Prostate gland (tissue), 2 donors: ENCODE measurements around the gene PTN. TPM values are rescaled to one million over a fixed set of nuclear protein-coding genes. Genes with fewer than 3 reads are reported as not detected.

Experiments used
- DNase-seq: peaks from one replicate; pipeline ENCODE4 v3.0.0-alpha.2; 2019; ENCODE audit warnings: low spot score
- H3K27ac ChIP-seq, 2 donors: fragments of 200-600 bp; sonication (generic); 2 replicates each; pipeline ENCODE4 v1.5.1; 2017 to 2019
- H3K27me3 ChIP-seq: fragments of 200-600 bp; sonication (generic); replicated peaks from 2 replicates; pipeline ENCODE4 v1.5.1; 2019; ENCODE audit not compliant: insufficient read depth
- H3K36me3 ChIP-seq, 2 donors: fragments of 200-600 bp; sonication (generic); 1 replicate in 1 of 2; 2 replicates in 1 of 2; pipeline versions ENCODE4 v1.5.1 to v1.8.1; 2017 to 2019
- H3K4me1 ChIP-seq: fragments of 200-600 bp; sonication (generic); replicated peaks from 2 replicates; pipeline ENCODE4 v1.5.1; 2019
- H3K4me3 ChIP-seq, 2 donors: fragments of 200-600 bp; sonication (generic); 2 replicates each; pipeline ENCODE4 v1.5.1; 2017 to 2019
- H3K9me3 ChIP-seq: fragments of 200-600 bp; sonication (generic); 2 replicates; pipeline ENCODE4 v1.5.1; 2017
- POLR2A ChIP-seq: fragments of 450-650 bp; IDR thresholded peaks from one replicate; pipeline ENCODE4 v1.6.1; 2016; ENCODE audit warnings: antibody characterized with exemption, mild to moderate bottlenecking
- POLR2AphosphoS5 ChIP-seq: sonication (generic); formaldehyde crosslinking; IDR thresholded peaks from one replicate; pipeline ENCODE4 v1.6.1; 2017; ENCODE audit warnings: antibody characterized with exemption
- WGBS: methylation state at CpG from one replicate; pipeline ENCODE4 v1.1.5; 2018; 5-methylcytosine and 5-hydroxymethylcytosine counted together
- intact Hi-C: fragments of 100-400 bp; cut with DNase I; formaldehyde crosslinking; loops from one replicate; pipeline ENCODE4 v1.14.2; 2022
- total RNA-seq, 2 donors: library from RNA; depleted of rRNA; stranded (reverse); fragments of >200 nt; gene quantifications; one replicate each; pipeline ENCODE4 v1.1.0, GENCODE V29; 2016
- TF ChIP-seq, protein P1 (sequence below), 4 experiments: fragments of 200-600 bp in 2 of 4; fragments of 450-650 bp in 2 of 4; sonication (generic) in 2 of 4; IDR thresholded peaks; 1 replicate in 3 of 4; 2 replicates in 1 of 4; pipeline ENCODE4 v1.5.1; 2016 to 2019; ENCODE audit warnings: antibody characterized with exemption in 4 of 4, mild to moderate bottlenecking in 2 of 4, moderate library complexity in 2 of 4

PTN gene
- total RNA-seq, 2 donors from 2014 or later, result 56.6 to 96.6 TPM

GRCh38 chr7:137373507-137373906 is 30.0 kb upstream of the PTN start:
- Histone ChIP-seq H3K4me1 (no peaks in the 10 kb centered on the region), H3K4me3 (no peak overlapping the region), H3K36me3 (no peaks in the 10 kb centered on the region), H3K27ac (no peak overlapping the region), H3K9me3 (no peaks in the 10 kb centered on the region), H3K27me3 (peaks cover 2% of the 10 kb centered on the region)
- intact Hi-C loops, result no loop called here
- 62% methylated on average over 2 of the region's 2 CpGs for WGBS
- TF ChIP-seq POLR2AphosphoS5, result no peak
- TF ChIP-seq, protein P1, sequence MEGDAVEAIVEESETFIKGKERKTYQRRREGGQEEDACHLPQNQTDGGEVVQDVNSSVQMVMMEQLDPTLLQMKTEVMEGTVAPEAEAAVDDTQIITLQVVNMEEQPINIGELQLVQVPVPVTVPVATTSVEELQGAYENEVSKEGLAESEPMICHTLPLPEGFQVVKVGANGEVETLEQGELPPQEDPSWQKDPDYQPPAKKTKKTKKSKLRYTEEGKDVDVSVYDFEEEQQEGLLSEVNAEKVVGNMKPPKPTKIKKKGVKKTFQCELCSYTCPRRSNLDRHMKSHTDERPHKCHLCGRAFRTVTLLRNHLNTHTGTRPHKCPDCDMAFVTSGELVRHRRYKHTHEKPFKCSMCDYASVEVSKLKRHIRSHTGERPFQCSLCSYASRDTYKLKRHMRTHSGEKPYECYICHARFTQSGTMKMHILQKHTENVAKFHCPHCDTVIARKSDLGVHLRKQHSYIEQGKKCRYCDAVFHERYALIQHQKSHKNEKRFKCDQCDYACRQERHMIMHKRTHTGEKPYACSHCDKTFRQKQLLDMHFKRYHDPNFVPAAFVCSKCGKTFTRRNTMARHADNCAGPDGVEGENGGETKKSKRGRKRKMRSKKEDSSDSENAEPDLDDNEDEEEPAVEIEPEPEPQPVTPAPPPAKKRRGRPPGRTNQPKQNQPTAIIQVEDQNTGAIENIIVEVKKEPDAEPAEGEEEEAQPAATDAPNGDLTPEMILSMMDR (IDR thresholded peaks at IDR 0.05), result no peak
- no peak for TF ChIP-seq POLR2A
- DNase-seq, result no peak

DNA sequence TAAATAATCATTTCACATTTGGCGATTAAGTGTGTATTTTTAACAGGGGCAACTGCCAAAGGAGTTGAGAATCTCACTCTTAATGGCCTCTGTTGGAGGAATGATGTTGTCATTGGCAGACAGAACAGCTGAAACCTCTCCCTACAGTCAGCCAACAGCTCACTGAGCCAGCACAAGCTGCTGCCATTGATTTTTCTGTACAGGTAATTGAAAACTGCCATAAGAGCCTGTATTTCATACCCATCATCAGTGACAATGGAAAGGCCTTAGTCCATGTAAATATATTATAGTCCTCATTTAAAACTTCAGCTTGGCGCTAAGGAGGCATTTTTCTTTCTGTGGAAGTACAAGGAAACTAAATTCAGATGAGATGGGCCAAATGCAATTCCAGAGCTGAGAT is 28.1 kb upstream of the PTN start:
- 65% methylated on average over 2 of the region's 2 CpGs for WGBS
- no peak overlapping the region for H3K4me3 ChIP-seq
- DNase-seq, result no peak

DNA sequence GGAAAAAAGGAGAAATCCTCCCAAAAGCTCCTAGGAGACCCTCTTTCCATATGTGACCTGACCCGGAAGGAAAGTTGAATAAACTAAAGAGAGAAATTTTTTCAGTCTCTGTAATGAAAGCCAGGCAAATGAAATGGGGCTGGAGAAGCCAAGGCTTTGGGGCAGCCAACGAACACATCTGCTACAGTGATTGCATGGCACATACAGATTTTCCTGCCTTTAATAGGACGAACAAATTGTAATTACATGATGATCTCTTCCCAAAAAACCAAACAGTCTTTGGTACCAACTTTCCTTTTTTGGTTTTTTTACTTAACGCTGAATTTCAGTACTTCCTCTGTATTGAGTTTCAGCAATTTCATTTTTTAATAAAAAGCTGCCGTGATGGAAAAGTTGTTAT is 23.5 kb upstream of the PTN start:
- Histone ChIP-seq H3K27ac (no peak overlapping the region), H3K27me3 (no peaks in the 10 kb centered on the region), H3K4me1 (no peaks in the 10 kb centered on the region), H3K36me3 (no peaks in the 10 kb centered on the region), H3K4me3 (no peak overlapping the region), H3K9me3 (no peaks in the 10 kb centered on the region)
- WGBS, result 82% methylated on average over 5 of the region's 5 CpGs
- TF ChIP-seq, protein P1 (IDR thresholded peaks at IDR 0.05), result no peak
- TF ChIP-seq POLR2A (no peak), POLR2AphosphoS5 (no peak)
- intact Hi-C loops, result no loop called here
- DNase-seq, result no peak

More for the DNA sequence above, 28.1 kb upstream of the PTN start:
- Histone ChIP-seq H3K9me3 (no peaks in the 10 kb centered on the region), H3K4me1 (no peaks in the 10 kb centered on the region), H3K36me3 (no peaks in the 10 kb centered on the region), H3K27me3 (no peaks in the 10 kb centered on the region), H3K27ac (no peak overlapping the region)
- TF ChIP-seq, protein P1 (IDR thresholded peaks at IDR 0.05), result no peak
- no peak for TF ChIP-seq POLR2A
- no peak for TF ChIP-seq POLR2AphosphoS5
- intact Hi-C loops, result no loop called here

- WGBS, result 97% methylated on average over 6 of the region's 6 CpGs
- Histone ChIP-seq H3K36me3 (no peaks in the 10 kb centered on the region), H3K4me3 (no peak overlapping the region), H3K4me1 (no peaks in the 10 kb centered on the region), H3K27me3 (no peaks in the 10 kb centered on the region), H3K27ac (no peak overlapping the region), H3K9me3 (no peaks in the 10 kb centered on the region)
- TF ChIP-seq POLR2A, result no peak
- intact Hi-C loops, result no loop called here
- no peak for DNase-seq
Measured at GRCh38 chr7:137363683-137364082, 20.1 kb upstream of the PTN start.

DNA sequence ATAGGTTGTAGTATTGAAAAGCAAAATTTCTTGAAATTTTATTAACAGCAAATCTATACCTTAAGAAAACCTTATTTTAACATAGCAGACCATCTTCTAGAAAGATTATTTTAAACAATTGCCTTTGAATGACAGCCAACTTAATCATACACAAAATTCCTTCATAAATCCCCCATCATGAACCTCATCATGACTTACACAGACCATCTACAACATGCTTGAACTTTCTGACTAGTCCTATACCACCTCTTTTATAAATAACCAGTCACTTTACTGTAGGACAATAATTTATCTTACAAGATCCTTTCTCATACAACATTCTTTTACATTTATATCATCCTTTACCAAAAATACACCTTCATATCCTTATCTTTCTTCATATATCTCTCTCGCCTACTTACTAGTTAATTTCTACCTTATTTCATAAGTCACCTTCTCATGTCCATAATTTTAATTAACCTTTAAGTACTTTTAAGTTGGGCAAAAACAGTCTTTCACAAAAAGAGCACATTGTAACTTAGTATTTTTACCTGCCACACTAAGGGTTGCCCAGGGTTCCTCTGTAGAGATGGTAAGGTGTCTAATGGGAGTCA is 16.6 kb upstream of the PTN start:
- no peaks in the 10 kb centered on the region for H3K27me3 ChIP-seq
- intact Hi-C loops, result no loop called here
- H3K9me3 ChIP-seq, result no peaks in the 10 kb centered on the region
- H3K4me1 ChIP-seq, result no peaks in the 10 kb centered on the region
- no peak for DNase-seq
- no peak overlapping the region for H3K27ac ChIP-seq
- no peak for TF ChIP-seq POLR2AphosphoS5
- H3K36me3 ChIP-seq, result no peaks in the 10 kb centered on the region
- H3K4me3 ChIP-seq, result no peak overlapping the region
- WGBS, result 64% methylated on average over 1 of the region's 1 CpG

GRCh38 chr7:137354961-137355360 is 11.4 kb upstream of the PTN start:
- Histone ChIP-seq H3K27me3 (no peaks in the 10 kb centered on the region), H3K4me3 (no peak overlapping the region), H3K4me1 (no peaks in the 10 kb centered on the region), H3K36me3 (no peaks in the 10 kb centered on the region), H3K27ac (no peak overlapping the region), H3K9me3 (no peaks in the 10 kb centered on the region)
- TF ChIP-seq POLR2AphosphoS5 (no peak), POLR2A (no peak)
- TF ChIP-seq, protein P1 (IDR thresholded peaks at IDR 0.05), result no peak
- intact Hi-C loops, result no loop called here
- DNase-seq, result no peak
